HG02763 (cell line): ENCODE data around the gene SGMS1.
"Not testable (repeated sequence)": the region's sequence is repeated elsewhere in the genome, so short reads cannot be mapped to it uniquely, and the experiment has no call there.

ENCODE experiments used
- ATAC-seq: cut with Tn5 transposase; IDR thresholded peaks from one replicate; pipeline ENCODE4 v1.9.1; 2021; ENCODE audit warnings: mild to moderate bottlenecking, moderate library complexity; ENCODE audit not compliant: unreplicated experiment

SGMS1 gene

GRCh38 chr10:50511492-50512213 is 112.1 kb downstream of the SGMS1 start:
- peak; percentile 19 for ATAC-seq

GRCh38 chr10:50510517-50511473 is 113.0 kb downstream of the SGMS1 start:
- no peak for ATAC-seq

- peak; percentile 68 for ATAC-seq
Measured at GRCh38 chr10:50508315-50509051, 115.3 kb downstream of the SGMS1 start.

GRCh38 chr10:50506861-50507573 is 116.7 kb downstream of the SGMS1 start:
- ATAC-seq, result no peak

- no peak for ATAC-seq
Measured at GRCh38 chr10:50504389-50504788, 119.4 kb downstream of the SGMS1 start.

GRCh38 chr10:50503661-50504320 is 120.0 kb downstream of the SGMS1 start:
- ATAC-seq, result no peak

GRCh38 chr10:50503156-50503555 is 120.6 kb downstream of the SGMS1 start:
- not testable (repeated sequence) for ATAC-seq

GRCh38 chr10:50501924-50502452 is 121.8 kb downstream of the SGMS1 start:
- no peak for ATAC-seq

- no peak for ATAC-seq
Measured at GRCh38 chr10:50501478-50501877, 122.3 kb downstream of the SGMS1 start.

GRCh38 chr10:50498465-50498864 is 125.3 kb downstream of the SGMS1 start:
- no peak for ATAC-seq

GRCh38 chr10:50497758-50498157 is 126.0 kb downstream of the SGMS1 start:
- peak; percentile 89 for ATAC-seq

GRCh38 chr10:50496228-50496627 is 127.5 kb downstream of the SGMS1 start:
- no peak for ATAC-seq

- ATAC-seq, result no peak
Measured at GRCh38 chr10:50490241-50490640, 133.5 kb downstream of the SGMS1 start.

GRCh38 chr10:50484550-50484949 is 139.2 kb downstream of the SGMS1 start:
- ATAC-seq, result not testable (repeated sequence)

GRCh38 chr10:50480054-50481007 is 143.4 kb downstream of the SGMS1 start:
- peak; percentile 61 for ATAC-seq

GRCh38 chr10:50477287-50478203 is 146.2 kb downstream of the SGMS1 start:
- no peak for ATAC-seq

GRCh38 chr10:50473756-50474155 is 150.0 kb downstream of the SGMS1 start:
- ATAC-seq, result no peak

- ATAC-seq, result no peak
Measured at GRCh38 chr10:50472914-50473313, 150.8 kb downstream of the SGMS1 start.
